Mononuclear cell (primary cell): ENCODE data around the gene OPHN1. TPM values are rescaled to one million over a fixed set of nuclear protein-coding genes. Genes with fewer than 3 reads are reported as not detected.

ENCODE experiments used
- H3K27me3 ChIP-seq: 2 replicates; pipeline ENCODE4 v1.6.0; 2011; ENCODE audit warnings: low read length, control low read depth; ENCODE audit not compliant: insufficient read depth
- H3K4me1 ChIP-seq: 2 replicates; pipeline ENCODE4 v1.5.1; 2011; ENCODE audit warnings: mild to moderate bottlenecking, low read length, control low read depth; ENCODE audit not compliant: insufficient read depth
- H3K4me3 ChIP-seq: 2 replicates; pipeline ENCODE4 v1.5.1; 2011; ENCODE audit warnings: mild to moderate bottlenecking, low read length, moderate library complexity
- H3K9me3 ChIP-seq: 2 replicates; pipeline ENCODE4 v1.5.1; 2011; ENCODE audit warnings: low read depth, mild to moderate bottlenecking, control low read depth, low read length
- total RNA-seq: library from RNA; depleted of rRNA; stranded (reverse); fragments of >200 nt; gene quantifications from one replicate; pipeline ENCODE4 v1.2.3, GENCODE V29; 2012

Gene OPHN1
- total RNA-seq, 1 donor = 2.0 TPM

DNA sequence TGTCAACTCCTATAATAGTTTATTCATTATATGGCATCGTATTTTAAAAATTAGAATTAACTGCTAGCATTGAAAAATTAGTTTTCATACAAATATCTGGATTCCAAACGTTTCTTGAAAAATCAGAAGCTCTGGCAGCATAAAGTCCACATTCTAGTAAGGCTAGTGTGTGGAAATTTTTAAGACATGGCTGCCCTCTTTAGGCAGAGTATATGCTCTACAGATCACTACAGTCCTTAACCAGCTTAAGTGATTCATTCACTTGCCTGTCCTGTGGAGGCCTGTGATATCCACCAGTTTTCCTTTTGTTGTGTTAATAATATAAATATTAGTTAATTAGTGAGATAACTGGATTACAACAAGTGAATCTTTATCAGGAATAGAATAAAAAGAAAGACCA, 287.2 kb downstream of the OPHN1 start:
- H3K27me3 ChIP-seq = no peaks in the 10 kb centered on the region
- H3K9me3 ChIP-seq = no peaks in the 10 kb centered on the region
- H3K4me1 ChIP-seq = no peaks in the 10 kb centered on the region
- H3K4me3 ChIP-seq = no peak overlapping the region

DNA sequence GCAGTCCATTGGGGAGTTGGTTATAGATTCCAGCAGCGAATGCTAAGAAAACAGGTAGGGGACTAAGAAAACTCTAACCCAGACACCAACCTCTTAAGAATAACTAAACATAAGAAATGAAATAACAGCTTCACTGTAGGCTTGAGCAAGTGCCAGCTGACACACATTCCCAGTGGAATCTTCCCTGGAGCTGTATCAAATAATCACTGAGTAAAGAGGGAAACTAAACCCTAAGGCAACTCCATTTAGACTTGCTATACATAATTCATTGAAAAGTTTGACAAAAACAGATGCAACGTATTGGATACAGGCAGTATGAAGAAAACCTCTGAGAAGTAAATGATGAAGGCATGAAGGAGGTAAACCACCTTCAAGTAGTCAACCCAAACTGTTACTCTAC, 293.5 kb downstream of the OPHN1 start:
- H3K27me3 ChIP-seq = no peaks in the 10 kb centered on the region
- no peaks in the 10 kb centered on the region for H3K4me1 ChIP-seq
- no peak overlapping the region for H3K4me3 ChIP-seq
- no peaks in the 10 kb centered on the region for H3K9me3 ChIP-seq

DNA sequence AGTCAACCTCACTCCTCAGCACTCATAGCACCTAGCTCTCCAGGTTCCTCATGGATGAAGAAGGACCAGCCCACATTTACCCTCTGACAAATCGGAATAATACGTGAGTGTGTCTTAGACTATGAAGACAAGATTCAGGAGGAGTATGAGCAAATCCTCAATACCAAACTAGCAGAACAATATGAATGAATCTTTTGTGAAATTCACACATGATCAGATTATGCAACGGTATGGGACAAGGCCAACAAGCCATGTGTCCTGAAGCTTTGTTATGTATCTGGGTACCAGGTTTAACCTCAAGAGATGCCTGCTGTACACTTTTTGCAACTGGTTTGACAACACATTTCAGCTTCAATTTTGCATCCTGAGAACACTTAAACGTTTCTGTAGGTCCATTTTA, 300.1 kb downstream of the OPHN1 start:
- Histone ChIP-seq H3K4me3 (no peak overlapping the region), H3K4me1 (no peaks in the 10 kb centered on the region), H3K27me3 (no peaks in the 10 kb centered on the region), H3K9me3 (no peaks in the 10 kb centered on the region)

DNA sequence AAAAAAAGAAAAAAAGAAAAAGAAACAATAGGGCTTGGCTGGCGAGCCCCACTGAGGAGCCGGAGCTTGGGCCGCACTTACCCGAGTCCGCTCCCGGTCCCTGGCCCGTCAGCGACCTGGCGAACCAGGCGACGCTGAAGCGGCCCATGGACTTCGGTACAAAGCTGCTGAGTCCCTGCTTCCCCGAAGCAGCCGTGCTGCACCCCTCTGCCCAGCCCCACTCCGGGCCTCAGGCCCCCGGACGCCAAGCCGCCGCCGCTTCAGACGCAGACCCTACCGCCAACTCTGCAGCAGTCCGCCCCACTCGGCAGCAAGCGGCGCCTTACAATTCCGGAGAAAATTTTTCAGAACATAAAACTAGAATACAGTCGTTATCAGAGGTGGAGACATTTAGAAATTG, 300.5 kb downstream of the OPHN1 start:
- Histone ChIP-seq H3K9me3 (no peaks in the 10 kb centered on the region), H3K4me1 (no peaks in the 10 kb centered on the region), H3K27me3 (no peaks in the 10 kb centered on the region), H3K4me3 (no peak overlapping the region)

DNA sequence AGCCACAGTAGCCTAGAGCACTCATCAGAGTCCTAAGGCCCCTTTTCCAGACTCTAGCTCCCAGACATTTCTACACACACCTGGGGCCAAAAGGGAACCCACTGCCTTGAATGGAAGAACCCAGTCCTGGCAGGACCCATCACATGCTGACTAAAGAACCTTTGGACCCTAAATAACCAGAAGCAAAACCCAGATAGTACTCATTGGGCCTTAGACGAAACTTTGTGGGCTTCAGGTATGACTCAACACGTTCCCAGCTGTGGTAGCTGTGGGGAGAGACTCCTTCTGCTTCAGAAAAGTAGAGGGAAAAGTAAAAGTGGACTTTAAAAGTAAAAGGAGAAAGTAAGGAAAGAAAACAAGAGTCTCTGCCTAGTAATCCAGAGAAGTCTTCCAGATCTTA, 311.5 kb downstream of the OPHN1 start:
- no peaks in the 10 kb centered on the region for H3K4me1 ChIP-seq
- no peaks in the 10 kb centered on the region for H3K9me3 ChIP-seq
- no peaks in the 10 kb centered on the region for H3K27me3 ChIP-seq
- H3K4me3 ChIP-seq = no peak overlapping the region

DNA sequence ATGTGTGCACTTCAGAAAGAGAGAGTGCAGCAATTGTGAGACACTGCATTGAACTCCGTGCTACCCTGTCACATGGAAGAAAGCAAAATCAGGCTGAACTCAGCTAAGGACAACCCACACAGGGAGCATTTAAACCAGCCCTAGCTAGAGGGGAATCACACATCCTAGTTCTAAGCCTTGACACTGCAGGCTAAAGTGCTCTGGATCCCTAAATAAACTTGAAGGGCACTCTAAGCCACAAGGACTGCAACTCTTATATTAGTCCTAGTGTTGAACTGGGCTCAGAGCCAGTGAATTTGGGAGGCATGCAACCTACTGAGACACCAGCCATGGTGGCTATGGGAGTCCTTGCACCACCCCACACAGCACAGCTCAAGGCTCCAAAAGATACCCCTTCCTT, 311.9 kb downstream of the OPHN1 start:
- Histone ChIP-seq H3K4me1 (no peaks in the 10 kb centered on the region), H3K4me3 (no peak overlapping the region), H3K9me3 (no peaks in the 10 kb centered on the region), H3K27me3 (no peaks in the 10 kb centered on the region)

DNA sequence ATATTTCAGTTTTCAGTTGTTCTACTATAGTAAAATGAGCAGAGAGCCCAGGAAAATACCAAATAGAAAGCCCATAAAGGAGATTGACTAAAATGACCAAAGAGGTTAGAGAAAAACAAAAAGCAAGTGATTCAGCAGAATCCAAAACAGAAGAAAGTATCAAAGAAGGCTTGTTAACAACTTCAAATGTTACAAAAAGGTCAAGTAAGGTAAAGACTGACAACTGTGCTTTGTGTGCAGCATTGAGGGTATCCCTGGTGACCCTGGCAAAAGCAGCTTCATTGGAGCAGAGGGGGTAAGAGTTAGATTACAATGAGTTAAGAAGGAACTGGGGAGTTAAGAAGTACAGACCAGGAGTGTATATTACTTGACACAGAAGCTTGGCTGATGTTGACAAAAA, 317.9 kb downstream of the OPHN1 start:
- no peaks in the 10 kb centered on the region for H3K9me3 ChIP-seq
- no peak overlapping the region for H3K4me3 ChIP-seq
- H3K27me3 ChIP-seq = no peaks in the 10 kb centered on the region
- peaks cover 4% of the 10 kb centered on the region for H3K4me1 ChIP-seq

DNA sequence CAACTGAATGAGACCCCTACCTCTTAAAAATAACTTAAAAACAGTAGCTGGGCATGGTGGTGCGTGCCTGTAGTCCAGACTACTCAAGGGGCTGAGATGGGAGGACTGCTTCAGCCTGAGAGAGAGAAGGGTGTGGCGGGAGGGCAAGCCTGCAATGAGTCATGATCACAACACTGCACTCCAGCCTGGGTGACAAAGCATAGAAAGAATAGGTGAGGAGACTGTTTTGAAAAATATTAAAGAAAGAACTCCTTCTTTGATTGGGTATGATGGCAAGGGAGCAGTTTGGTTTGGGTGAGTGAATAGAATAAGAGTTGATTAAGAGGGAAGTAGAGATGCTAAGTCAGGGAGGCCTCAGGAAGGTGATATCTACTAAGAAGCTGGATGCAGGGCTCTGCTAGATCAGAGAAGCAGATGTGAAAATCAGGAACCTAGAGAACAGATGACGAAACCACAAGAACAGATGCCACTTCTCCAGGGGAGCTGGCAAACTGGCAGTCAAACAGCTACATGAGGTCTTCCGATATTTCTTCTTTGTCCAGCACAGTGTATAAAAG, 318.6 kb downstream of the OPHN1 start:
- peaks cover 4% of the 10 kb centered on the region for H3K4me1 ChIP-seq
- no peak overlapping the region for H3K4me3 ChIP-seq
- no peaks in the 10 kb centered on the region for H3K9me3 ChIP-seq
- H3K27me3 ChIP-seq = no peaks in the 10 kb centered on the region

DNA sequence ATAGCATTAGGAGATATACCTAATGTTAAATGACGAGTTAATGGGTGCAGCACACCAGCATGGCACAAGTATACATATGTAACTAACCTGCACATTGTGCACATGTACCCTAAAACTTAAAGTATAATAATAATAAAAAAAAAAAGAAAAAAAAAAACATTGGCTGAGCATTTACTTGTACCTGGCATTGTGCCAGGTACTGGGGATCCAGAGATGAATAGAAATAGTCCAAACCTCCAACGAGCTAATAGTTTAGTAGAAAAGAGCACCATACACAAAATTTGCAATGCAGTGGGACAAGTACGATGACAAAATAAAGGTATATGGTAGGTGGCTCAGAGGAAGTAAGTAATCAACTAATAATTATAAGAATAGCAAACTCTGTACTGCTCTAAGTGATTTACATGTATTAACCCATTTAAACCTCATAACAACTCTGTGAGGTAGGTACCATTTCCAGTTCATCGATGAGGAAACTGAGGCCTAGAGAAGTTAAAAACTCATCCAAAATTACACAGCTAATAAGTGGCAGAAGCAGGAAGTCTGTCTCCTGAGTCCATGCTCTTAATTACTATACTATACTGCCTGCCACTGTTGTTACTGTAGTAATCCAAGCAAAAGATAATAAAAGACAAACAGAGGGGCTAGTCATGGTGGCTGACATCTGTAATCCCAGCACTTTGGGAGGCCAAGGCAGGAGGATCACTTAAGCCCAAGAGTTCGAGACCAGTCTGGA, 319.3 kb downstream of the OPHN1 start:
- Histone ChIP-seq H3K27me3 (no peaks in the 10 kb centered on the region), H3K4me3 (no peak overlapping the region), H3K4me1 (peaks cover 4% of the 10 kb centered on the region), H3K9me3 (no peaks in the 10 kb centered on the region)

DNA sequence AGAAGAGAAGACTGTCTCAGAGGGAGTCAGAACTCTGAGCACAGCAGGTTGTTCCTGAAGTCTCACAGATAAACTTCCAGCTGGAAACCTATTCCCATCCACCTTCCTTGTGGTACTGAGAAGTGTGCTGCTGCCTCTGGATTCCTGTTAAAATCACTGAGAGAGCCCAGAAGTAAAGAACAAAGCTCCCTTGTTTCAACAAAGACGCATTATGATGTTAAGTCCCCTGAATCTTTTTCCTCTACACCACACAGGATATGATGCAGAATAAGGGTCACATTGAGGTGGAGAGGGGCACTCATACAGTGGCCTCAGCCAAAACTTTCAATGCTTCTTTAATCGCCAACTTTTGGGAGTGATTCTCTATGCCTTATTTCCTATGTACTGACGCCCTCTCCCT, 321.0 kb downstream of the OPHN1 start:
- Histone ChIP-seq H3K4me1 (peaks cover 4% of the 10 kb centered on the region), H3K9me3 (no peaks in the 10 kb centered on the region), H3K27me3 (no peaks in the 10 kb centered on the region), H3K4me3 (no peak overlapping the region)

DNA sequence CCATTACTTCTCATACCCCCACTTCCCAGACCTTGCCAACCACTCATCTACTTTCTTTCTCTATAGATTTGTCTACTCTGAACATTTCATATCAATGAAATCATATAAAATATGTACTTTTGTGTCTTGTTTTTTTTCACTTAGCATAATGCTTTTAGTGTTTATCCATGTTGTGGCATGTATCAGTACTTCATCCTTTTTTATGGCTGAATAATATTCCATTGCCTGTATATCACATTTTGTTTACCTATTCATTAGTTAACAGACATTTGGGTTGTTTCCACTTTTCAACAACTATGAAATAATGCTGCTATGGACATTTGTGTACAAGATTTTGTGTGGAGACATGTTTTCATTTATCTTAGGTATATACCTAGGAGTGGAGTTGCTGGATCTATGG, 324.1 kb downstream of the OPHN1 start:
- H3K9me3 ChIP-seq = no peaks in the 10 kb centered on the region
- H3K27me3 ChIP-seq = no peaks in the 10 kb centered on the region
- peaks cover under 1% of the 10 kb centered on the region for H3K4me1 ChIP-seq
- no peak overlapping the region for H3K4me3 ChIP-seq

DNA sequence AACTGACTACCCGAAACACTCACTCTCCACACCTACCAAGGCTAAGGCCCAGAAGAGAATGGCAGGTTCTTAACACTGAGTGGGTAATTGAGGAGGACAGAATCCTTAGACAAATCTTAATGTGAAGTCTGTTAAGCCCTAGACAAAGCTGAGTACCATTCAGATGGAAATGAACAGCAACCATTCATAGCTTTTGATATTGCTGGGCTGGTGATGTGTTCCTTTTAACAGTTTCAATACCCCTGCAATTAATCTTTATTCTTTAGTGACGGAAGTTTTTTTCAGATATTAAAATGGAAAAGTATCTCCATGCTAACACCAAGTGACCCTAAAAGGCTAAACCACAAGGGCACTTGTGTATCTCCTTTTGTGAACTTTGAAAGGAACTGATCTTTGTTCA, 334.9 kb downstream of the OPHN1 start:
- Histone ChIP-seq H3K9me3 (no peaks in the 10 kb centered on the region), H3K27me3 (no peaks in the 10 kb centered on the region), H3K4me3 (no peak overlapping the region), H3K4me1 (no peaks in the 10 kb centered on the region)

DNA sequence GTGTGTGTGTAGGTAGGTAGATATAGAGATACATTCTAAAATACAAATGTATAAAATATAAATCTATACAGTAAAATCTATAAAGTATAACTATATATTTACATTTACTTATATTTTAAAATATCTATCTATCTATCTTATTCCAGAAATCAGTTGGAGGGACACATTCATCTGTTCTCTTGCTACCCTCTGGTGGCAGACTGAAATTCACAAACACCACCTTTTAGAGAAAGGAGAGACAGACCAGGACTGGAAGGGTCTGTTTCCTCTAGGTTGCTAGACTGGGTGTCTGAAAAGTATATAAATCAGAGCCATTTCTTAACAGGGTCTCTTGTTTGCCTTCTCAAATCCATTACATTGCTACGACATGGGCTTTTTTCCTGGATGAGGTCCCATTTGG, 343.0 kb downstream of the OPHN1 start:
- Histone ChIP-seq H3K4me3 (no peak overlapping the region), H3K9me3 (no peaks in the 10 kb centered on the region), H3K27me3 (no peaks in the 10 kb centered on the region), H3K4me1 (no peaks in the 10 kb centered on the region)

DNA sequence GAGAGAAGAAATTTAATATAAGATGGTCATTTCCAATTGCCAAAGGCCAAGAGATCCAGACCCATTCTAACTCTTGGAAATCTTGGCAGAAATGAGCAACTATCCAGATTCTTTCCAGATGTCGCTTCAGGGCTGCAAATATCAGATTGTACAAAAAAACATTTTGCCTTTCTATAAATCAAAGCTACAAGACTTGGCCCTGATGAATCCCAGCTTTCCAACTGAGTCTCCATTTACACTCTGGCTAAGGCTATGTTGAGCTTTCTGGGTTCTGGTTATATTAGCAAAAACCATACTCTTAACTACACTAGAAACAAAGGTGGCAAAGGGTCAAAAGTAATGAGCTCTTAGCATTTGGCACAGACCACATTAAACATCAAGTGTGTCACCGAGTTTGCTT, 345.8 kb downstream of the OPHN1 start:
- peaks cover 10% of the 10 kb centered on the region for H3K4me1 ChIP-seq
- no peaks in the 10 kb centered on the region for H3K27me3 ChIP-seq
- H3K9me3 ChIP-seq = no peaks in the 10 kb centered on the region
- no peak overlapping the region for H3K4me3 ChIP-seq

DNA sequence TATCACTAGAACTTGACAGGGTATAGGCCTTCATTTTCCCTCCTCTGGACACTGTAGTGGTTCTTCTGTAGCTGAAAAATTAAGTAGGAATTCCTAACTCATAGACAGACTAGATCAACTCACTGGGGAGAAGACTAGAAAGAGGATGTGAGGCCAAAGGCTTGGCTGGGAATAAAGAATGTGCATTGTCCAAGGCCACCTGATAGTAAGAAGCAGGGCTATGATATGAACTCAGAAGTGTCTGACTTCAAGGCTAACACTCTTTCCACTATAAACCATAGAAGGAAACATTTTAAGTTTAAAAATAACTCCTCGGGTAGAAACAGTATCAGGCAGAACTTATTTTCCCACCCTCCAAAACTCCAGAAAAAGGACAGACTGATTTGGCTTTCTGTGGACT, 346.6 kb downstream of the OPHN1 start:
- Histone ChIP-seq H3K27me3 (no peaks in the 10 kb centered on the region), H3K9me3 (no peaks in the 10 kb centered on the region), H3K4me3 (no peak overlapping the region), H3K4me1 (peaks cover 10% of the 10 kb centered on the region)

DNA sequence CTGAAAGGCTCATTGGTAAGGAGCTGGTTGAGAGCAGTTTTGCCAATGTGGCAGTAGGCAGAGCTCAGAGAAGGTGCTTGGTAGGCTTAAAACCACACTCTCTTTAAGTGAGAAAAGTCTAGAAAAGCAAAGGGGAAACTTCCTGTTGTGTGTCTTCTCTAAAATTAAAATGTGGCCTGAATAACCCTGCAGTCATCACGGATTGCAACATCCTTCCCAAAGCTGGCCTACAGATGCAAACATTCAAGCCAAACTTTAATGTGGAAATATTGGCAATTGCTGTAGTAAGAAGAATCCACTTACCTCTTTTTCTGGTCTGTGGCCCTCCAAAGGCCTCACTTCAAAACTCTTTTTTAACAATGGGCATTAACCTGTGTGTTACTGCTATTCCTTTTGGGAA, 348.5 kb downstream of the OPHN1 start:
- Histone ChIP-seq H3K4me1 (peaks cover 10% of the 10 kb centered on the region), H3K9me3 (no peaks in the 10 kb centered on the region), H3K27me3 (no peaks in the 10 kb centered on the region), H3K4me3 (no peak overlapping the region)
